Spinal cord (tissue), 10 donors: ENCODE results near the gene HECW1. TPM values are rescaled to one million over a fixed set of nuclear protein-coding genes. Genes with fewer than 3 reads are reported as not detected.

ENCODE experiments used
- DNase-seq, 6 donors: peaks; one replicate each; pipeline versions ENCODE4 v3.0.0 to v3.0.0-alpha.2; 2013 to 2015; ENCODE audit warnings: low spot score in 6 of 6, low read depth in 4 of 6
- H3K27ac ChIP-seq: one replicate; pipeline ENCODE4 v1.5.1; 2013; ENCODE audit warnings: low read depth, low read length, control low read depth
- H3K27me3 ChIP-seq: one replicate; pipeline ENCODE4 v1.6.1; 2013; ENCODE audit warnings: low read length; ENCODE audit not compliant: control insufficient read depth, insufficient read depth
- H3K36me3 ChIP-seq: one replicate; pipeline ENCODE4 v1.6.1; 2013; ENCODE audit warnings: low read length; ENCODE audit not compliant: control insufficient read depth, insufficient read depth
- H3K4me1 ChIP-seq: one replicate; pipeline ENCODE4 v1.6.1; 2013; ENCODE audit warnings: low read length; ENCODE audit not compliant: control insufficient read depth, insufficient read depth
- H3K4me3 ChIP-seq: one replicate; pipeline ENCODE4 v1.5.1; 2013; ENCODE audit warnings: low read depth, low read length, control low read depth
- H3K9me3 ChIP-seq: one replicate; pipeline ENCODE4 v1.6.1; 2013; ENCODE audit warnings: low read length; ENCODE audit not compliant: control insufficient read depth, insufficient read depth
- WGBS: methylation state at CpG from one replicate; pipeline ENCODE4 v1.1.5; 2013; ENCODE audit warnings: missing lambda C conversion rate; ENCODE audit not compliant: insufficient coverage; 5-methylcytosine and 5-hydroxymethylcytosine counted together
- polyA plus RNA-seq, 2 donors: library from polyadenylated mRNA; unstranded; fragments of 120-200 nt; gene quantifications; one replicate each; pipeline ENCODE4 v1.2.1, GENCODE V29; 2013; ENCODE audit not compliant: insufficient read length in 2 of 2
- total RNA-seq, 2 donors: library from RNA; depleted of rRNA in 1 of 2; stranded (reverse); fragments of 120-200 nt in 1 of 2; fragments of >200 nt in 1 of 2; gene quantifications; one replicate each; pipeline versions ENCODE4 v1.2.3 to v1.2.4, GENCODE V29; 2013 to 2014
- donor health status: healthy.

The HECW1 gene
- total and polyA plus RNA-seq, 4 donors = 10.7 to 23.5 (median 18.4) TPM

GRCh38 chr7:43513251-43513650, 400.8 kb downstream of the HECW1 start:
- no peaks in the 10 kb centered on the region for H3K27me3 ChIP-seq
- no peak overlapping the region for H3K4me3 ChIP-seq
- peak in 5 of 6 donors; percentile 50 to 88 (median 57) for DNase-seq
- no peaks in the 10 kb centered on the region for H3K9me3 ChIP-seq
- peak overlapping the region; percentile 52 for H3K27ac ChIP-seq
- WGBS = 6% methylated on average over 5 of the region's 8 CpGs
- H3K4me1 ChIP-seq = peaks cover 12% of the 10 kb centered on the region
- peaks cover 6% of the 10 kb centered on the region for H3K36me3 ChIP-seq

GRCh38 chr7:43516581-43517342, 404.3 kb downstream of the HECW1 start:
- WGBS = 100% methylated on average over 5 of the region's 9 CpGs
- H3K4me1 ChIP-seq = peaks cover 12% of the 10 kb centered on the region
- no peaks in the 10 kb centered on the region for H3K9me3 ChIP-seq
- no peak for DNase-seq
- H3K36me3 ChIP-seq = peaks cover 2% of the 10 kb centered on the region
- H3K4me3 ChIP-seq = no peak overlapping the region
- H3K27ac ChIP-seq = no peak overlapping the region
- no peaks in the 10 kb centered on the region for H3K27me3 ChIP-seq

GRCh38 chr7:43517464-43517863, 405.0 kb downstream of the HECW1 start:
- Histone ChIP-seq H3K27ac (no peak overlapping the region), H3K27me3 (no peaks in the 10 kb centered on the region), H3K36me3 (no peaks in the 10 kb centered on the region), H3K4me1 (peaks cover 8% of the 10 kb centered on the region), H3K4me3 (no peak overlapping the region), H3K9me3 (no peaks in the 10 kb centered on the region)
- no peak for DNase-seq
- WGBS = no CpG with 5 or more reads among the region's 2 CpGs

GRCh38 chr7:43520201-43520600, 407.8 kb downstream of the HECW1 start:
- Histone ChIP-seq H3K36me3 (no peaks in the 10 kb centered on the region), H3K4me1 (no peaks in the 10 kb centered on the region), H3K4me3 (no peak overlapping the region), H3K27me3 (no peaks in the 10 kb centered on the region), H3K9me3 (no peaks in the 10 kb centered on the region), H3K27ac (no peak overlapping the region)
- peak in 1 of 6 donors; percentile 33 for DNase-seq
- WGBS = 70% methylated on average over 8 of the region's 8 CpGs

GRCh38 chr7:43522406-43523156, 410.1 kb downstream of the HECW1 start:
- no peaks in the 10 kb centered on the region for H3K36me3 ChIP-seq
- 88% methylated on average over 5 of the region's 8 CpGs for WGBS
- no peaks in the 10 kb centered on the region for H3K27me3 ChIP-seq
- no peak overlapping the region for H3K27ac ChIP-seq
- no peaks in the 10 kb centered on the region for H3K4me1 ChIP-seq
- no peak for DNase-seq
- no peaks in the 10 kb centered on the region for H3K9me3 ChIP-seq
- H3K4me3 ChIP-seq = no peak overlapping the region

- Histone ChIP-seq H3K4me3 (no peak overlapping the region), H3K4me1 (peaks cover 5% of the 10 kb centered on the region), H3K9me3 (no peaks in the 10 kb centered on the region), H3K27ac (no peak overlapping the region), H3K36me3 (no peaks in the 10 kb centered on the region), H3K27me3 (no peaks in the 10 kb centered on the region)
- 60% methylated on average over 8 of the region's 10 CpGs for WGBS
- DNase-seq = peak in 1 of 6 donors; percentile 67
These were observed 416.3 kb downstream of the HECW1 start for GRCh38 chr7:43528576-43529354.

- H3K4me3 ChIP-seq = no peak overlapping the region
- H3K27ac ChIP-seq = no peak overlapping the region
- no peaks in the 10 kb centered on the region for H3K9me3 ChIP-seq
- WGBS = 82% methylated on average over 3 of the region's 6 CpGs
- H3K4me1 ChIP-seq = peaks cover 7% of the 10 kb centered on the region
- no peaks in the 10 kb centered on the region for H3K27me3 ChIP-seq
- no peak for DNase-seq
- no peaks in the 10 kb centered on the region for H3K36me3 ChIP-seq
These were observed 418.3 kb downstream of the HECW1 start for GRCh38 chr7:43530553-43531410.

GRCh38 chr7:43531700-43532099, 419.3 kb downstream of the HECW1 start:
- no peak overlapping the region for H3K27ac ChIP-seq
- WGBS = 82% methylated on average over 9 of the region's 9 CpGs
- H3K4me3 ChIP-seq = no peak overlapping the region
- H3K4me1 ChIP-seq = peaks cover 7% of the 10 kb centered on the region
- peaks cover under 1% of the 10 kb centered on the region for H3K36me3 ChIP-seq
- H3K9me3 ChIP-seq = no peaks in the 10 kb centered on the region
- peak in 2 of 6 donors; percentile 40 to 63 for DNase-seq
- no peaks in the 10 kb centered on the region for H3K27me3 ChIP-seq
